GM18498 (cell line): Measurements from ENCODE around the gene GRK1.
"Not testable (repeated sequence)": the region's sequence is repeated elsewhere in the genome, so short reads cannot be mapped to it uniquely, and the experiment has no call there.

Experiments used
- ATAC-seq: cut with Tn5 transposase; IDR thresholded peaks from one replicate; pipeline ENCODE4 v1.9.1; 2021; ENCODE audit warnings: mild to moderate bottlenecking, moderate library complexity; ENCODE audit not compliant: unreplicated experiment

Gene GRK1

GRCh38 chr13:113664751-113665596 is 2.0 kb upstream of the GRK1 start:
- ATAC-seq: no peak

GRCh38 chr13:113665597-113666328 is 1.3 kb upstream of the GRK1 start:
- ATAC-seq: no peak

- ATAC-seq: no peak
These were observed 719 bp upstream of the GRK1 start for GRCh38 chr13:113666329-113666670.

- ATAC-seq: no peak
These were observed 912 bp downstream of the GRK1 start for GRCh38 chr13:113667771-113668490.

GRCh38 chr13:113668491-113668971 is 1.5 kb downstream of the GRK1 start:
- ATAC-seq: no peak

- no peak for ATAC-seq
These were observed 2.3 kb downstream of the GRK1 start for GRCh38 chr13:113669231-113669754.

GRCh38 chr13:113669755-113670341 is 2.8 kb downstream of the GRK1 start:
- no peak for ATAC-seq

GRCh38 chr13:113670541-113670940 is 3.5 kb downstream of the GRK1 start:
- no peak for ATAC-seq

- no peak for ATAC-seq
These were observed 4.3 kb downstream of the GRK1 start for GRCh38 chr13:113671066-113672001.

GRCh38 chr13:113672002-113672651 is 5.1 kb downstream of the GRK1 start:
- ATAC-seq: no peak

- ATAC-seq: no peak
These were observed 55.9 kb downstream of the GRK1 start for GRCh38 chr13:113722921-113723320.

- ATAC-seq: no peak
These were observed 56.5 kb downstream of the GRK1 start for GRCh38 chr13:113723410-113724015.

- no peak for ATAC-seq
These were observed 57.2 kb downstream of the GRK1 start for GRCh38 chr13:113724016-113724758.

- peak; percentile 83 for ATAC-seq
These were observed 57.8 kb downstream of the GRK1 start for GRCh38 chr13:113724780-113725315.

- not testable (repeated sequence) for ATAC-seq
These were observed 58.5 kb downstream of the GRK1 start for GRCh38 chr13:113725329-113726105.

GRCh38 chr13:113726106-113726821 is 59.2 kb downstream of the GRK1 start:
- ATAC-seq: not testable (repeated sequence)
